Fibroblast of lung (primary cell): Measurements from ENCODE around the gene LBR. TPM values are rescaled to one million over a fixed set of nuclear protein-coding genes. Genes with fewer than 3 reads are reported as not detected.

Experiments used
- DNase-seq, 2 donors: peaks; one replicate each; pipeline versions ENCODE4 v3.0.0 to v3.0.0-alpha.2; 2010; ENCODE audit warnings: low read depth in 2 of 2
- H2AFZ ChIP-seq: 2 replicates; pipeline ENCODE4 v1.5.1; 2012; ENCODE audit warnings: low read length, control low read depth, inconsistent platforms
- H3K27ac ChIP-seq: 2 replicates; pipeline ENCODE4 v1.5.1; 2011; ENCODE audit warnings: low read length, control low read depth; ENCODE audit not compliant: insufficient read depth
- H3K27me3 ChIP-seq: 2 replicates; pipeline ENCODE4 v1.5.1; 2011; ENCODE audit warnings: mild to moderate bottlenecking, low read length; ENCODE audit not compliant: control insufficient read depth, insufficient read depth
- H3K36me3 ChIP-seq: 2 replicates; pipeline ENCODE4 v1.5.1; 2011; ENCODE audit warnings: low read length; ENCODE audit not compliant: control insufficient read depth, insufficient read depth
- H3K4me1 ChIP-seq: 2 replicates; pipeline ENCODE4 v1.5.1; 2011; ENCODE audit warnings: low read length; ENCODE audit not compliant: control insufficient read depth, insufficient read depth; ENCODE audit errors: extremely low read depth
- H3K4me2 ChIP-seq: 2 replicates; pipeline ENCODE4 v1.5.1; 2011; ENCODE audit warnings: low read length, control low read depth; ENCODE audit not compliant: insufficient read depth; ENCODE audit errors: extremely low read depth
- H3K4me3 ChIP-seq, 4 experiments: fragments of 200-600 bp in 1 of 4; sonication (generic) in 1 of 4; replicated peaks in 1 of 4; 2 replicates each; pipeline ENCODE4 v1.5.1; 2011 to 2016; ENCODE audit warnings: low read length in 4 of 4, low read depth in 3 of 4, mild to moderate bottlenecking in 3 of 4, control low read depth in 2 of 4, inconsistent platforms in 1 of 4, mixed read lengths in 1 of 4; ENCODE audit not compliant: insufficient read depth in 1 of 4; ENCODE audit errors: control extremely low read depth in 1 of 4
- H3K79me2 ChIP-seq: 2 replicates; pipeline ENCODE4 v1.5.1; 2012; ENCODE audit warnings: mild to moderate bottlenecking, low read length, inconsistent platforms; ENCODE audit not compliant: control insufficient read depth, insufficient read depth
- H3K9ac ChIP-seq: 2 replicates; pipeline ENCODE4 v1.5.1; 2011; ENCODE audit warnings: mild to moderate bottlenecking, low read length, control low read depth; ENCODE audit not compliant: insufficient read depth
- H3K9me3 ChIP-seq: 2 replicates; pipeline ENCODE4 v1.5.1; 2012; ENCODE audit warnings: low read depth, low read length; ENCODE audit not compliant: control insufficient read depth, insufficient read depth
- H4K20me1 ChIP-seq: 2 replicates; pipeline ENCODE4 v1.5.1; 2011; ENCODE audit warnings: low read length; ENCODE audit not compliant: control insufficient read depth, insufficient read depth; ENCODE audit errors: extremely low read depth
- CTCF ChIP-seq, 2 donors: IDR thresholded peaks in 1 of 2; conservative IDR thresholded peaks in 1 of 2; 1 replicate in 1 of 2; 2 replicates in 1 of 2; pipeline ENCODE4 v1.5.1; 2011 to 2012; ENCODE audit warnings: low read length in 2 of 2, control low read depth in 1 of 2, inconsistent platforms in 1 of 2, low read depth in 1 of 2, mild to moderate bottlenecking in 1 of 2
- EZH2 ChIP-seq: IDR thresholded peaks from 2 replicates; pipeline ENCODE4 v1.5.1; 2012; ENCODE audit warnings: low read length, control low read depth, mild to moderate bottlenecking; ENCODE audit errors: missing control alignments
- polyA plus RNA-seq, 2 donors: library from polyadenylated mRNA; depleted of rRNA in 1 of 2; stranded (reverse) in 1 of 2; unstranded in 1 of 2; fragments of >200 nt; gene quantifications; 2 replicates each; pipeline ENCODE4 v1.2.1, GENCODE V29; 2011 to 2012; ENCODE audit warnings: missing spikeins in 1 of 2
- total RNA-seq: library from RNA; depleted of rRNA; stranded (reverse); fragments of >200 nt; gene quantifications from 2 replicates; pipeline ENCODE4 v1.2.1, GENCODE V29; 2014

LBR gene
- total and polyA plus RNA-seq, 2 donors (not counting 1 experiment from before 2014, with no cell fraction given) = 33.9 to 34.1 TPM

GRCh38 chr1:225415967-225416745, 11.7 kb downstream of the LBR start:
- Histone ChIP-seq H3K4me2 (no peak overlapping the region), H3K79me2 (peaks cover 2% of the 10 kb centered on the region), H3K4me1 (no peaks in the 10 kb centered on the region), H3K36me3 (peaks cover 3% of the 10 kb centered on the region), H3K27ac (no peak overlapping the region), H4K20me1 (no peaks in the 10 kb centered on the region), H2AFZ (no peak overlapping the region), H3K4me3 (no peak overlapping the region), H3K9me3 (no peaks in the 10 kb centered on the region), H3K9ac (no peak overlapping the region), H3K27me3 (no peaks in the 10 kb centered on the region)
- no peak for DNase-seq
- no peak for TF ChIP-seq EZH2

GRCh38 chr1:225415307-225415706, 12.5 kb downstream of the LBR start:
- H3K27me3 ChIP-seq = no peaks in the 10 kb centered on the region
- no peak overlapping the region for H3K4me3 ChIP-seq
- peaks cover 5% of the 10 kb centered on the region for H3K36me3 ChIP-seq
- no peaks in the 10 kb centered on the region for H3K4me1 ChIP-seq
- H3K9me3 ChIP-seq = no peaks in the 10 kb centered on the region
- no peak overlapping the region for H3K27ac ChIP-seq
- H4K20me1 ChIP-seq = no peaks in the 10 kb centered on the region
- no peak overlapping the region for H2AFZ ChIP-seq
- no peak for DNase-seq
- no peak for TF ChIP-seq EZH2
- TF ChIP-seq CTCF (conservative IDR thresholded peaks at IDR 0.05 in 1 of 2, IDR thresholded peaks at IDR 0.05 in 1 of 2; ENCODE audit: low read depth in 1 of 2, low read length in 2 of 2) = no peak
- peaks cover 2% of the 10 kb centered on the region for H3K79me2 ChIP-seq
- H3K4me2 ChIP-seq = no peak overlapping the region
- no peak overlapping the region for H3K9ac ChIP-seq

- H3K27me3 ChIP-seq = no peaks in the 10 kb centered on the region
- no peak for DNase-seq
- H3K36me3 ChIP-seq = peaks cover 8% of the 10 kb centered on the region
- no peaks in the 10 kb centered on the region for H3K4me1 ChIP-seq
- H4K20me1 ChIP-seq = no peaks in the 10 kb centered on the region
- H3K4me3 ChIP-seq = no peak overlapping the region
- no peak overlapping the region for H3K27ac ChIP-seq
- no peak overlapping the region for H2AFZ ChIP-seq
- H3K9ac ChIP-seq = no peak overlapping the region
- no peaks in the 10 kb centered on the region for H3K9me3 ChIP-seq
- H3K79me2 ChIP-seq = peaks cover 2% of the 10 kb centered on the region
- H3K4me2 ChIP-seq = no peak overlapping the region
- no peak for TF ChIP-seq CTCF (conservative IDR thresholded peaks at IDR 0.05 in 1 of 2, IDR thresholded peaks at IDR 0.05 in 1 of 2; ENCODE audit: low read depth in 1 of 2, low read length in 2 of 2)
- TF ChIP-seq EZH2 = no peak
Observed at GRCh38 chr1:225413708-225414375, 14.0 kb downstream of the LBR start.
